ENCODE results near the gene IL24.

IL24 gene

DNA sequence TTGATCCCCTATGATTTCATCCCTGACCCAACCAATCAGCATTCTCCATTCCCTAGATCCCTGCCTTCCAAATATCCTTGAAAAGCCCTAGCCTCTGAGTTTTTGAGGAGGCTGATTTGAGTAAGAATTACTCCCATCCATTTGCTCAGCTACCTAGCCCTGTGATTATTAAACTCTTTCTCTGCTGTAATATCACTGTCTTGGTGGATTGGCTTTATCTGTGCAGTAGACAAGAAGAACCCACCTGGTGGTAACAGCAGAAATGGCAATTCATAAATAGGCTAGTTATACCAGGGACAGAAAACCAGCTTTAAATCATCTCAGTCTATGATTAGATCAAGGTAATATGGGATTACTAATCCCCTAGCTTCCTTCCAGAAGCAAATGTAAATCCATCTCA is 18.8 kb upstream of the IL24 start:
- in situ Hi-C loops (cut with MboI; ENCODE audit: low sequenced_read_pairs), result no loop called here

DNA sequence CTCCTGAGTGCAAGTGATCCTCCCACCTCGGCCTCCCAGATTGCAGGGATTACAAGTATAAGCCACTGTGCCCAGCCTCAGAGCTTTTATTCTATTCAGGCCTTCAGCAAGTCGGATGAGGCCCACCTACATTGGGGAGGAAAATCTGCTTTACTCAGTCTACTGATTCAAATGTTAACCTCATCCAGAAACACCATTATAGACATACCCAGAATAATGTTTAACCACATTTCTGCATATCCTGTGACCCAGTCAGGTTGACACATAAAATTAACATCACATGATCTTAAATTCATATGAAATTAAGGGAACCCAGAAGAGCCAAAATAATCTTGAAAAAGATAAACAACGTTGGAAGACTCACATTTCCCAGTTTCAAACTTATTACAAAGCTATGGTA is 16.9 kb upstream of the IL24 start:
- in situ Hi-C loops (cut with MboI; ENCODE audit: low sequenced_read_pairs), result no loop called here

DNA sequence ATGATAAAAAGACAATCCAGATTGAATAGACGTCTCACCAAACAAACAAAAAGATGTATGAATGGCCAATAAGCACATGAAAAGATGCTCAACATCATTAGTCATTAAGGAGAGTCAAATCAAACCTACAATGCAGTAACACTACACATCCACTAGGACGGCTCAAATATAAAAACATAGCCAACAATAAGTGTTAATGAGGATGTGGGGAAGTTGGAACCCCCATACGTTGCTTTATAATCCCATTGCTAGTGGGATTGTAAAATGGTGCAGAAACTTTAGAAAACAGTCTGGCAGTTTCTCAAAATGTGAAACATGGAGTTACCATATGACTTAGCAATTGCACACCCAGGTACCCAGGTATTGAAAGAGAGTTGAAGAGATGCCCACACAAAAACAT is 14.7 kb upstream of the IL24 start:
- in situ Hi-C loops (cut with MboI; ENCODE audit: low sequenced_read_pairs), result no loop called here

DNA sequence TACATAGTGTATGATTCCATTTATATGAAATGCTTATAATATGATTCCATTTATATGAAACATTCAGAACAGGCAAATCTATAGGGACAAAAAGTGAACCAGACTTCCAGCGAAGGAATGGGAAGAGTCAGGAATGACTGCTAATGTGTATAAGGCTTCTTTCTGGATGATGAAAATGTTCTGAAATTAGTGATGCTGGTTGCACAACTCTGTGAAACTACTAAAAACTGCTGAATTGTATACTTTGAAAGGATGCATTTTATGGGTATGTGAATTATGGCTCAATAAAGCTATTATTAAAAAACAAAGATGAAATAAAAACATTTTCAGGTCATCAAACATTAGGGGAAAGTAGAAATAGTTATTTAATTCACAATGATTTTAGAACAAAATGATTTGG is 14.1 kb upstream of the IL24 start:
- in situ Hi-C loops (cut with MboI; ENCODE audit: low sequenced_read_pairs), result no loop called here

DNA sequence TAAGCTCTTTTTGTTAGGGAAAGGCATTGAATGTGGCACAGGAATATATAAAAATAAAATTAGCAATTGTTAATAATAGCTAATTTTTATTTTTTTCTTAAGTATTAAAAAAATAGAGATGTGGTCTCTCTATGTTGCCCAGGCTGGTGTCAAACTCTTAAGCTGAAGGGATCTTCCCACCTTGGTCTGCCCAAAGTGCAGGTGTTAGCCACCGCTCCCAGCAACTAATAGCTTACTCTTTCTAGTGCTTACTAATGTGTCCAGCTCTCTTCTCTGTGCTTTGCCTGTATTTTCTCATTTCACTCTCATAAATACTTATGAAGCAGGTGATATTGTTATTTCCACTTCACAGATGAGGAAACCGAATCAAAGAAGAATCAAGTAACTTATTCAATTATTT is 13.4 kb upstream of the IL24 start:
- in situ Hi-C loops (cut with MboI; ENCODE audit: low sequenced_read_pairs), result no loop called here

DNA sequence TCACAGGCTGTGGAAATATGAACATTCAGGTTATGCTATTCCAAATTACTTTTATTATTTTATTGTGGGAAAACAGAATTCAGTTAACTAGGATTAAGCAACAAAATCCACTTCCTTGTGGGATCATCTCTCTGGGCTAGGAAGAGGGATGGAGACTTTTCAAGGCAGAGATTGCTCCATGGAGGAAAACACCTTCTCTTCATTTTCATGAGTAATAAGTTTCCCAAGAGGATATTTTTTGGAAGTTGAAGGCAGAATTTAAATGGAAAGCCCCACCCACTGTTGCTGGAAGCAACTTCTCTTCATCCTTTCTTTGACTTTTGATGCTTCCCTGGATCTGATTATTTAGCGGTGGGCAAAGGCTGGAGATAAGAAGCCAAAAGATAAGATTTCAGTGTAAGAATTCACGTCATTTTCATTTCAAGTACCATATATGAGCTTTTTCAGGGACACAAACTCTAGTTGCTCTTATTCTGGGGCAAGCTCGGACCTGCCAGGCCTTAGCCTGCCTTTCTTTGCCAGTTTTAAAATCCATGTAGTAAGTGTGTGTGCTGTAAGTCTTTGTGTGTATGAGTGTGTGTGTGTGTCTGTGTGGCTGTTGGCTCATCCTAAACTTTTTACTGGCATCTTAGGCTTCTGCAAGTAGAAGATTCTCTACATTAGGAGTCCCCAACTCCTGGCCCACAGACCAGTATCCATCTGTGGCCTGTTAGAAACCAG is 11.7 kb upstream of the IL24 start:
- in situ Hi-C loops (cut with MboI; ENCODE audit: low sequenced_read_pairs), result no loop called here

DNA sequence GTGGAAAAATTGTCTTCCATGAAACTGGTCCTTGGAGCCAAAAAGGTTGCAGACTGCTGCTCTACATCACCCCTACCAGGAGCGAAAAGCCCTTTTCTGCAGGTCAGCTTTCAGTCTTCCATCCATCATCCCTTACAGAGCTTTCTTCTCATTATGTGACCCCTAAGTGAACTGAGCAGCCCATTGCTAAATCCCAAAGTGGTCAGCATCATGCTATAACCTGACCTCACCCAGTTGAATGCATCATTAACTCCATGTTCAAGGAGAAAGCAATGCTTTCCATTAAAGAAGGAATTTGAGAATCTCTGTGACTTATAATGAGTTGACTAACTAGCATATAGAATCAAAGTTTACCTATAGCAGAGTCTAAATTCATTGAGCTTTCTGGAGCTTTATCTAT is 10.4 kb upstream of the IL24 start:
- in situ Hi-C loops (cut with MboI; ENCODE audit: low sequenced_read_pairs), result no loop called here

DNA sequence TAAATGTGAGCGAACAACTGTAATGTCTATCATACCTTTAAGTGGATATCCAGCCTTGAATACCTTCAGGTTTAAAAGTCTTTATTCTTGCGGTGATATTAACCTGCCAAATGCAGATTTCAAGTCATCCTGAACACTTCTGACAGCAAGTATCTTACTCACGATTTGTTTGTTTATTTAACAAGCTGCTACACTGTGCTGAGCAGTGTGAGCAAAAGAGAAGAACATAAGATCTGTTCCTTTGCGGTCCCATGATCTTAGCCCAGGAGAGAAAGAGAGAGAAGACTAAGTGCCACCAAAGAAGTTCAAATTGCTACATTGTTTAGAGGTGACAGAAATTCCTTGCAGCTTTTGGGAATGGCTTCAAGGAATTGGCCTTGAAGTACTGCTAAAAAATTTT is 9.5 kb upstream of the IL24 start:
- in situ Hi-C loops (cut with MboI; ENCODE audit: low sequenced_read_pairs), result no loop called here

DNA sequence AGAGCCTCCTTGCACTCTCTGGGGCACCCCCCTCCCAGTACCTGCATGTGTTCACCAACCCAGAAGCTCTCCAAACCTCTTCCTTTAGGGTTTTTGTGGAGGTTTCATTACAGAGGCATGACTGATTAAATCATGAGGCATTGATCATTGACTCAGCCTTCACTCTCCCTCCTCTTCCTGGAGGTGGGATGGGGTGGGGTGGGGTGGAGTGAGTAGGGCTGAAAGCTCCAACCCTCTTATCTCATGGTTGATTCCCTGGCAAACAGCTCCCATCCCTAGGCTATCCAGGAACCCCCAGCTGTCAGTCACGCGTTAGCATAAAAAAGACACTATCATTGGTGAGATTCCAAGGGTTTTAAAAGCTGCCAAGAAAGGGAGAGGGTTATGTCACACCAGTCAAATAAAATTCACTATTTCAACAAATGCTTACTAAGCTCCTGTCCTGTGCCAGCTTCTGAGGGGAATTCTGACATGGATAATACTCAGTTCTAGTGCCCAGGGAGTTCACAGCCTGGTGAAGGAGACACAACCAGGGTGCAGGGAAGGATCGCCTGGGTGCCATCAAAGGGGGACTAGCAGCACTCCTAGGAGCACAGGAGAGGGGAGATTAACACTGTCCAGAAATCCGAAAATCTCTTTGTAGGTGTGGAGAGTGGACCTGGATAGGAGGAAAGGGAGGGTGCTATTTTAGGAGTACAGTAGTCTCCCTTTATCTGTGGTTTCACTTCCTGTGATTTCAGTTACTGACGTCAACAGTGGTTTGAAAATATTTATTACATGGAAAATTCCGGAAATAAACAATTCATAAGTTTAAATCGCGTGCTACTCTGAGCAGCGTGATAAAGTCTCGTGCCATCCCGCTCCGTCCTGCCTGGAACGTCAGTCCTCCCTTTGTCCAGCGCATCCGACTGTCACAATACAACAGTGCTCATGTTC is 6.8 kb upstream of the IL24 start:
- in situ Hi-C loops (cut with MboI; ENCODE audit: low sequenced_read_pairs), result no loop called here

DNA sequence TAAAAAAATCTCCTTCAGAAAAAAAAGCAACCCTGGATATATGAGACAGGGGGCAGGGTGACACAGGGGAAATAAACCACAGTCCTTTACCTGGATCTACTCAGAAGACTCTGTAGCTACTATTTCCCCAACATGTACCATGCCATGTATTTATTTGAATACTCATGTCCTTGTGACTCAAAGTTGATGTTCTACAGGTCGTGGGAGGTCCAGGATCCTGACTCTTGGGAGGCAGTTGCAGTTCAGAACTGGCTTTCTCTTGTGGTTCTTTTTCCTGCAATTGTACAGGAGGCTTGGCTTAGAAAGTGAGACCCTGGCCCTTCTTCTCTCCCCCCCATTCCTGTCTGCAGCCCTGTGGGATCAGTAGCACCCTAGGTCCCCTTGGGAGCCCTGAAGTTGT is 5.8 kb upstream of the IL24 start:
- in situ Hi-C loops (cut with MboI; ENCODE audit: low sequenced_read_pairs), result no loop called here

DNA sequence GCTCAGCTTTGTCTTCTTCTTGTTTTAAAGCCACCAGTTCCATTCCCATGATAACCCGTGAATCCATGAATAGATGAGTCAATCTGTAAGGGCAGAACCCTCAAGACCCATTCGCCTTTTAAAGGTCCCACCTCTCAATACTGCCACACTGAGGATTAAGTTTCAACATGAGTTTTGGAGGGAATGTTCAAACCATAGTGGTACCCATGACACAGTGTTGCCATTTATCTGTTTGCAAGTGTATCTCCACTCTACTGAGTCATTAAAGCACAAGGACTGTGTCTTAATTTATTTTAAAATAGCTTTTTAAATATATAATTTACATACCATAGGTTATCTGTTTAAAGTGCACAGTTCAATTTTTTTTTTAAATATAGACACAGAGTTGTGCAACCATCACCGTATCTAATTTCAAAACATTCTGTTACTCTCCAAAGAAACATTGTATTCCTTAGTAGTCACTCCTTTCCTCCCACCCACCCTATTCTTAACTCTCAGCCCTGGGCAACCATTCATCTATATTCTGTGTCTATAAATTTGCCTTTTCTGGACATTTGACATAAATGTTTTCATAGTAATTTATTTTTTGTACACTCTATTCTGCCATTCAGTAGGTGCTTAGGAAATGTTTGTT is 4.8 kb upstream of the IL24 start:
- in situ Hi-C loops (cut with MboI; ENCODE audit: low sequenced_read_pairs), result no loop called here

DNA sequence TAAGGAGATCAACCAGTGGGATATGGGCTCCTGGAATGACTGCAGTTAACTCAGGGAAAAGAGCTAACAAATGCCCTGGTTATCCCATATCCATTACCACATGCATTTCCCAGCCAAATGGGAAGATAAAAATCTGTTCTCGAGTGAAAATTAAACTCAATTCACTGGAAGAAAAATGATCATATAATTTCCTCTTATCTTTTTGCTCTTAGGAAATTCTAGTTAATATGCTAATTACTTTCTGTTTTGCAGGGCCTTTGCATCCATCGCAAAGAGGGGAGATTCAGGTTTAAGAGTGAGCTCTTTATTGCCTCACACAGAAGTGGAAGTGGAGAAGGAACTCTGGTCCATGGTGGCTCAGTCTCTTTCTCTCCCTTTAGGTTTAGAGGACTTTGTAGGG is 3.9 kb upstream of the IL24 start:
- in situ Hi-C loops (cut with MboI; ENCODE audit: low sequenced_read_pairs), result no loop called here

DNA sequence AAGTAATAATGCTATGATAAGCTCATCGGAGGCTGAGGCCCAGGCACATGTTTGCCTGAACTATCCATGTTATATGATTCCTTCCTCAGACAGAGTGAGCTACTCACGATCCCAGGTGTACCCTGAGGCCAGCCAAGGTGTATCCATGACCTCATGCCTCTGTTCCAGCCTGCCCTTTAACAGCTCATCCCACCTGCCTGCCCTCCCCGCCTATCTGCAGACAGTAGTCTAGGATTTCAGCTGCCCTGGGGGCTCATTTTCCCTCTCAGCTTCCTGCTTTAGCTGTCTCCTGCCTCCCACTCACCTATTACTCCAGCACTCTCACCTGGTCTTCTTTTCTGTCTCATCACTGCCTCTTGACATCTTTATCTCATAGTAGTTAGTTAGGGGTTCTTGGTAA is 1.9 kb upstream of the IL24 start:
- in situ Hi-C loops (cut with MboI; ENCODE audit: low sequenced_read_pairs), result no loop called here

DNA sequence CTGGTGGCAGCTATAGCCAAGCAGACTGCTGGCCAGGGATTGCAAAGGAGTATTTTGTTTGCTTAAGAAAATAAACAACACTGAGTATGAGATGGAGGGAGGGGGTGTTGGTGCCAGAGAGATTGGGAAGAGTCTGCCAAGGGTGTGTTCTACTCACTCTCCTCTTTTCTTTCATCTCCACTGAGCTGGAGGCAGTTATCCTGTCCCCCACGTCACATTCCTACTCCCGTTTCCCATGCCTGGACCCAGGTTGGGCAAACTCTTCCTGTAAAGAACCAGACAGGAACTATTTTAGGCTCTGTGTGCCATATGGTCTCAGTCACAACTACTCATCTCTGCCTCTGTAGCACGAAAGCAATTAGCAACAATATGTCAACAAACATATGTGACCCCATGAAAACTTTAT is 1.4 kb upstream of the IL24 start:
- in situ Hi-C loops (cut with MboI; ENCODE audit: low sequenced_read_pairs), result no loop called here

DNA sequence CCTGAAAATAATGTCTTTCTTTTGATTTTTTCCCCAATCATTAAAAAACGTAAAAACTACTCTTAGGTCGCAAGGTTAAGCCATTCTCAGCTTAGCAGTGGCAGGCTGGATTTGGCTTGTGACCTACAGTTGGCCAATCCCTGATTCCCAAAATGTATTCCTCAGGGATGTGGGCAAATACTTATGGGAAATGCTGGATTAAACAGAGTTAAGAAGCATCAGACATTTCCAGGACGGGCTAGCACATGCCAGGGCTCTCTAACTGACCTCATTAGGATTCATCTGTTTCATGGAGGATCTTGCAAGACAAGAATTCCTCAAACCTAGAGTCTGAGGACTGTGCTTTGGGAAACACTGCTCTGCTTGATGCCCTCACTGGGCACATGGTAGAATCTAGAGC is 982 bp upstream of the IL24 start:
- in situ Hi-C loops (cut with MboI; ENCODE audit: low sequenced_read_pairs), result no loop called here

DNA sequence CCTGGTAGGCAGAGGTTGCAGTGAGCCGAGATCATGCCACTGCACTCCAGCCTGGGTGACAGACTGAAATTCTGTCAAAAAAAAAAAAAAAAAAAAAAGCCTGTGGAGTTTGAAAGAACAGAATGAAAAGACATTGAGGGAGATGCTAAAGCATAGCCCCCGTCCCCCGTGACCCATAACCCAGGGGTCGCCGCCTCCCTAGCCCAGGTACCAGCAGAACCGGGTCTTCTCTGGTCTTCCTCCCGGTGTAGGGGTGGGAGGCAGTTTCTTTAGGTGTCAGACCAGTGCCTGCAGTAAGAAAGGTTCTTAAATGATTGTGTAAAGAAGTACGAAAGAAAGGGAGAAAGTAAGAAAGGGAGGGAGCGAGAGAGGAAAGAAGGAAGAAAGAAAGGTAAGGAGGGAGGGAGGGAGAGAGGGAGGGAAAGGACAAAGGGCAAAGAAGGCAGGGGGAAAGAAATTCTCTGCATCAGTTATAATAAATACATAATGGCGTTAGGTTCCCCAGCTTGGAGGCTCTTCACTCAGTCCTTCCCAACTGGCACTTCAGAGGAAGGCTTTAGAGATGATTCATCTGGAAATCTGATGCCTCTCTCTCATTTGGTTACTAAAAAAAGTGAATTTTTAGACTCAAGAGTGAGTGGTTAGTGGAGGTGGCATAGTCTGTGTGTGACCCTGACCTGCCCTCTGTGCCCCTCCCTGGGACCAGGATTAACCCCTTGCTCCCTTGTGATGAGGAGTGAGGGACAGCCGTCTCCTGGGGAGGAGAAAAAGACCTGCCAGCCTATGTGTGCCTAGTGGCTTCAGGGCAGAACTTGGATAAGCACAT is 1.1 kb downstream of the IL24 start:
- in situ Hi-C loops (cut with MboI; ENCODE audit: low sequenced_read_pairs), result no loop called here

DNA sequence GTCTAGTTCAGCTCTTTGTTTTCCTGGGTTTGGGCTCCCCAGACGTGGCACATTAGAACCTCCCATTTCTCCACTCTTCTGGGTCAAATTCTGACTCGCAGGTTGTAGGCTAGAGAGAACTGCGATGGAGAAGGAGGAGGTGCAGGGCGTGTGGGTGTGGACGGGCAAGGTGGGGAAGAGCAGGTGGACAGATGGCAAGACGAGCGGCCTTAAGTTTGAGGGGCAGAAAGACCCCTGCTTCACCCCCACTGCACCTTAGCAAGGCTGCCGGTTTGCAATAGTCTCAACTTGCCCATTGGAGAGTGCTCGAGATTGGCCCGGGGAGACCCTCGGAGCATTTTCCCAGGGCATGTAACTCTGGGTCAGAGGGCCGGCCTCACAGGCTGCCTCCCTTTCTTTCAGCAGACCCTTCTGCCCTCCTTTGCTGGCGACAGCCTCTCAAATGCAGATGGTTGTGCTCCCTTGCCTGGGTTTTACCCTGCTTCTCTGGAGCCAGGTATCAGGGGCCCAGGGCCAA is 1.7 kb downstream of the IL24 start:
- in situ Hi-C loops (cut with MboI; ENCODE audit: low sequenced_read_pairs), result no loop called here

DNA sequence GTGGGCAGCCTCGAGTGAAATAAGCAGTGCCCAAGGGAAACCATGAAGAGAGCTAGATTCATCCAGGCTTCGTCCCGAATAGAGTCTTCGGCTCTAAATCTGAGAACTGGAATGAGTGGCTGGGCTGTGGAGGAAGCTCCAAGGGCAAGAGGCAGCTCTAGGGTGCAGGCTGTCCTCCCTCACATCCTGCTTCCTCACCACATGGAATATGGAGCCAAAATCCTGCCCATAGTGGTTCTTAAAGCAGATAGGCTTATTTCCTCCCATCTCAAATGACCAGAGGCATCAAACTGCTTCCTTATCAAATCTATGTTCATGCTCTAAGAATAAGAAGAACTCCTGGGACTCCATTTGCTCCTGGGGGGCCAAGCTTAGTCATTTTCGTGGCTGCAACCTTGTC is 2.5 kb downstream of the IL24 start:
- in situ Hi-C loops (cut with MboI; ENCODE audit: low sequenced_read_pairs), result loop anchor here (25.0 kb wide), 1 partner anchor 262 kb away; the partner anchor contains the start of gene DYRK3

DNA sequence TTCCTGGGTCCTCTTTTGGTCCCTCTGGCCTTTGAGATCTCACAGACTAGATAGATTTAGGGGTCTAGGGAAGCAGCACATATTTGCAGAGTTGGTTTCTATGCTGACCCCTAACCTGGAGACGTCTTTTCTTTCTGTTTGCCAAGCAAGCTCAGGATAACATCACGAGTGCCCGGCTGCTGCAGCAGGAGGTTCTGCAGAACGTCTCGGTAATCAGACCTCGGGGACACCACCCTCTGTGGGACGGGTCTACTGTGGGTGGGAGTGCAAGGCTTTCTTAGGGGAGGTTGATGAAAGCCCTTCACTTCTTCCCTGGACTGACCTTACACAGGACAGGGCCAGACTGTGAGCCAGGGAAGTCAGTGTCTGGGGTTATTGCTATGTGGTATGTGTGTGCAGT is 2.9 kb downstream of the IL24 start:
- in situ Hi-C loops (cut with MboI; ENCODE audit: low sequenced_read_pairs), result loop anchor here (25.0 kb wide), 1 partner anchor 263 kb away; the partner anchor contains the start of gene DYRK3

DNA sequence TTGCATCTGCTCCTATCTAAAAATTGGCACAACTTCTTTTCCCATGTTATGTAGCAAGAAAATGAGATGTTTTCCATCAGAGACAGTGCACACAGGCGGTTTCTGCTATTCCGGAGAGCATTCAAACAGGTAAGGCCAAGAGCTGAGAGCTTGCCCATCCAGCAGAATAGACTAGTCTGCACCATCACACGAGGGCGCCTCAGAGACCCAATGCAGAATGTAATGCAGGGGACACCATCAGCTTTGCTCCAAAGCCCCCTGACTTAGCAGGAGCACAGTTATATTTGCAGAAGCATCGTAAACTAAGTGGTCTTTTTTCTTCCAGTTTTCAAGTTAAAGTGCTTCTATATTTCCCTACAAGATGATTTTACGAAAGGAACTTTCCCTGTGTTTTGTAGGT is 4.7 kb downstream of the IL24 start:
- in situ Hi-C loops (cut with MboI; ENCODE audit: low sequenced_read_pairs), result loop anchor here (25.0 kb wide), 1 partner anchor 265 kb away; the partner anchor contains the start of gene DYRK3

Measured in HL-60/S4 treated with retinoic acid at 250 ng/mL for 4 days and 3 days (cell line).